B cell (primary cell): ENCODE results near the gene CATSPERZ. TPM values are rescaled to one million over a fixed set of nuclear protein-coding genes. Genes with fewer than 3 reads are reported as not detected.

Experiments
- ATAC-seq: fragments of 200-7000 bp; cut with Tn5 transposase; one replicate; pipeline ENCODE4 v1.10.0; 2021; ENCODE audit warnings: low read depth, mild to moderate bottlenecking, moderate number of reproducible peaks, moderate library complexity
- CTCF ChIA-PET: fragments of 350-600 bp; sonication (Branson Sonifier 250); formaldehyde crosslinking; loops from one replicate; lab custom pipeline; 2021; ENCODE audit warnings: antibody characterized with exemption, inconsistent platforms; lab: Charles Lee
- POLR2A ChIA-PET: fragments of 350-600 bp; sonication (Branson Sonifier 250); formaldehyde crosslinking; loops from one replicate; lab custom pipeline; 2021; ENCODE audit warnings: antibody characterized with exemption; lab: Charles Lee
- DNase-seq: peaks from one replicate; pipeline ENCODE4 v3.0.0; 2013
- H2AFZ ChIP-seq: 2 replicates; pipeline ENCODE4 v1.6.1; 2012; ENCODE audit warnings: mild to moderate bottlenecking, low read depth, low read length; ENCODE audit not compliant: insufficient read depth, poor library complexity, severe bottlenecking
- H3K27ac ChIP-seq, 2 donors: 1 replicate in 1 of 2; 2 replicates in 1 of 2; pipeline ENCODE4 v1.5.1; 2012 to 2013; ENCODE audit warnings: low read length in 2 of 2, mild to moderate bottlenecking in 2 of 2, moderate library complexity in 1 of 2
- H3K27me3 ChIP-seq, 4 experiments: fragments of 200-600 bp in 1 of 4; sonication (generic) in 1 of 4; replicated peaks in 1 of 4; 1 replicate in 2 of 4; 2 replicates in 2 of 4; pipeline versions ENCODE4 v1.6.1 to v1.7.0; 2013 to 2016; ENCODE audit warnings: low read length in 3 of 4, mild to moderate bottlenecking in 2 of 4, mixed read lengths in 1 of 4, moderate library complexity in 1 of 4; ENCODE audit not compliant: insufficient read depth in 4 of 4, control insufficient read depth in 3 of 4; ENCODE audit errors: control extremely low read depth in 1 of 4
- H3K36me3 ChIP-seq, 2 experiments: replicated peaks in 1 of 2; 1 replicate in 1 of 2; 2 replicates in 1 of 2; pipeline versions ENCODE4 v1.6.1 to v1.7.1; 2013; ENCODE audit warnings: low read length in 1 of 2; ENCODE audit not compliant: insufficient read depth in 2 of 2, control insufficient read depth in 1 of 2; ENCODE audit errors: control extremely low read depth in 1 of 2, extremely low read depth in 1 of 2
- H3K4me1 ChIP-seq, 2 donors: fragments of 200-600 bp in 1 of 2; sonication (generic) in 1 of 2; 1 replicate in 1 of 2; 2 replicates in 1 of 2; pipeline versions ENCODE4 v1.5.1 to v1.6.1; 2013 to 2017; ENCODE audit warnings: low read length in 2 of 2; ENCODE audit not compliant: control insufficient read depth in 2 of 2, insufficient read depth in 2 of 2
- H3K4me2 ChIP-seq: replicated peaks from 2 replicates; pipeline ENCODE3; 2012; ENCODE audit warnings: mild to moderate bottlenecking, low read depth, low read length; ENCODE audit not compliant: poor library complexity, severe bottlenecking
- H3K4me3 ChIP-seq, 5 experiments: fragments of 200-600 bp in 1 of 5; sonication (generic) in 1 of 5; 1 replicate in 3 of 5; 2 replicates in 2 of 5; pipeline versions ENCODE4 v1.5.1 to v1.7.0; 2011 to 2016; ENCODE audit warnings: low read length in 4 of 5, mild to moderate bottlenecking in 4 of 5, low read depth in 2 of 5, control low read depth in 1 of 5, moderate library complexity in 1 of 5; ENCODE audit not compliant: insufficient read depth in 1 of 5; ENCODE audit errors: control extremely low read depth in 1 of 5, extremely low read depth in 1 of 5
- H3K79me2 ChIP-seq: fragments of 200-600 bp; sonication (generic); one replicate; pipeline ENCODE4 v1.6.0; 2016; ENCODE audit warnings: low read length; ENCODE audit not compliant: control insufficient read depth, insufficient read depth
- H3K9ac ChIP-seq: fragments of 200-600 bp; sonication (generic); 2 replicates; pipeline ENCODE4 v1.6.1; 2017; ENCODE audit warnings: mild to moderate bottlenecking, low read length, moderate library complexity
- H3K9me3 ChIP-seq, 3 donors: one replicate each; pipeline versions ENCODE4 v1.6.1 to v1.7.1; 2013; ENCODE audit warnings: low read length in 2 of 3; ENCODE audit not compliant: control insufficient read depth in 2 of 3, insufficient read depth in 1 of 3; ENCODE audit errors: control extremely low read depth in 1 of 3
- H4K20me1 ChIP-seq: 2 replicates; pipeline ENCODE4 v1.6.0; 2012; ENCODE audit warnings: mild to moderate bottlenecking, low read length; ENCODE audit not compliant: insufficient read depth, control insufficient read depth, poor library complexity, severe bottlenecking
- H3K27ac Mint-ChIP-seq: one replicate; pipeline ENCODE4 v1.8.0; 2021; ENCODE audit warnings: mixed read lengths
- H3K27me3 Mint-ChIP-seq: one replicate; pipeline ENCODE4 v1.8.0; 2021; ENCODE audit warnings: mixed read lengths
- H3K4me1 Mint-ChIP-seq: one replicate; pipeline ENCODE4 v1.8.0; 2021; ENCODE audit warnings: mixed read lengths
- H3K4me3 Mint-ChIP-seq: one replicate; pipeline ENCODE4 v1.8.0; 2021; ENCODE audit warnings: mixed read lengths
- H3K9me3 Mint-ChIP-seq: one replicate; pipeline ENCODE4 v1.8.0; 2022; ENCODE audit warnings: mixed read lengths; ENCODE audit not compliant: insufficient read depth
- CTCF ChIP-seq: fragments of 200-600 bp; IDR thresholded peaks from one replicate; pipeline ENCODE4 v1.8.0; 2022; ENCODE audit warnings: antibody characterized with exemption, mild to moderate bottlenecking
- EZH2 ChIP-seq: IDR thresholded peaks from 2 replicates; pipeline ENCODE4 v1.6.1; 2012; ENCODE audit warnings: borderline replicate concordance, low read depth, mild to moderate bottlenecking, moderate library complexity, low read length; ENCODE audit not compliant: insufficient read depth, poor library complexity, severe bottlenecking
- WGBS: methylation state at CpG from one replicate; pipeline ENCODE4 v1.1.5; 2013; ENCODE audit warnings: missing lambda C conversion rate; ENCODE audit not compliant: insufficient coverage; 5-methylcytosine and 5-hydroxymethylcytosine counted together
- intact Hi-C: fragments of 100-400 bp; cut with micrococcal nuclease; formaldehyde crosslinking; loops from one replicate; pipeline ENCODE4 v1.10.0; 2022
- polyA plus RNA-seq: library from polyadenylated mRNA; depleted of rRNA; stranded (reverse); fragments of >200 nt; gene quantifications from 2 replicates; pipeline ENCODE4 v1.2.3, GENCODE V29; 2012
- total RNA-seq, 2 donors: library from RNA; stranded (reverse); fragments of 120-200 nt in 1 of 2; gene quantifications; 1 replicate in 1 of 2; 2 replicates in 1 of 2; pipeline versions ENCODE4 v1.2.3 to v1.2.4, GENCODE V29; 2013 to 2022

Gene CATSPERZ
- total and polyA plus RNA-seq, 2 donors (not counting 1 experiment from before 2014, with no cell fraction given), result 0.39 TPM; not detected in 1

DNA sequence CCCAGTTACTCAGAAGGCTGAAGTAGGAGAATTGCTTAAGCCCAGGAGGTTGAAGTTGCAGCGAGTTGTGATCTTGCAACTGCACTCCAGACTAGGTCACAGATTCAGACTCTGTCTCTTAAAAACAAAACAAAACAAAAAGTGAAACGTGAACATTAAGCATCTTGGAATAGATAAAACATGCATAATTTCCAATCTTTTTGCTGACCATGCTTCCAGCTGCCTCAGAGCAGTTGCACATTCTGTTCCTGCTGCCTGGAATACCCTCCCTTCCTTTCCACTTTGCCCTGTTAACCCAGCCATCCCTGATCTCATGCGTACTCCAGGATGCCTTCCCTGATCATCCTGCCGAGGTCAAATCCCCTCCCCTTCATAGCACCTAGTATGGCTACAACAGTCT is 39.1 kb downstream of the CATSPERZ start:
- Histone ChIP-seq H3K9me3 (no peaks in the 10 kb centered on the region), H4K20me1 (peaks cover 36% of the 10 kb centered on the region), H3K4me2 (peak overlapping the region; percentile 98), H3K4me1 (peaks cover 38 to 53% of the 10 kb centered on the region in 2 donors), H3K27me3 (no peaks in the 10 kb centered on the region), H3K4me3 (peak overlapping the region; percentile 16 to 89 (median 81)), H3K36me3 (peaks cover 2 to 35% of the 10 kb centered on the region in 2 experiments), H2AFZ (peak overlapping the region; percentile 56), H3K9ac (peak overlapping the region; percentile 94), H3K79me2 (peaks cover 37% of the 10 kb centered on the region), H3K27ac (peak overlapping the region; percentile 89 to 100)
- Mint-ChIP-seq H3K27ac (peak overlapping the region; percentile 94), H3K4me3 (peak overlapping the region; percentile 89), H3K4me1 (peaks cover 66% of the 10 kb centered on the region), H3K27me3 (no peaks in the 10 kb centered on the region), H3K9me3 (no peaks in the 10 kb centered on the region)
- WGBS, result 50% methylated on average over 1 of the region's 4 CpGs
- ATAC-seq, result no peak
- POLR2A ChIA-PET, result interaction anchor here (1.4 to 1.9 kb wide), 2 partner anchors 7 to 439 kb away, joined by 4 to 8 read pairs; partner anchors contain the start of gene SF1
- intact Hi-C loops, result no loop called here
- CTCF ChIA-PET, result interaction anchor here (0.7 to 5.5 kb wide), 5 partner anchors 16 to 351 kb away, joined by 3 to 63 read pairs (median 14); partner anchors contain the start of genes ESRRA, PRDX5 and TRMT112
- TF ChIP-seq EZH2, result no peak
- no peak for TF ChIP-seq CTCF
- peak; percentile 34 for DNase-seq

GRCh38 chr11:64339754-64340408 is 39.7 kb downstream of the CATSPERZ start, which contains the start of gene CCDC88B:
CCDC88B (plus strand) TSS chr11:64340204; CDS start chr11:64340267, 63 bp downstream.
- peak within 1 kb of the TSS; percentile 94 for H3K27ac Mint-ChIP-seq
- TF ChIP-seq CTCF, result no peak
- TF ChIP-seq EZH2, result no peak
- ChIA-PET CTCF (interaction anchor here (3.3 to 5.5 kb wide), 4 partner anchors 8 to 36 kb away, joined by 14 to 63 read pairs (median 33); partner anchors contain the start of genes ESRRA, PRDX5 and TRMT112), POLR2A (interaction anchor here (0.5 to 3.4 kb wide), 10 partner anchors 8 to 1158 kb away, joined by 3 to 50 read pairs (median 6); partner anchors contain the start of genes ESRRA, PRDX5, SF1 and TRMT112)
- Histone ChIP-seq H3K4me3 (peak within 1 kb of the TSS; percentile 16 to 89 (median 81)), H3K27me3 (no peaks in the 10 kb centered on the region), H3K4me2 (peak within 1 kb of the TSS; percentile 98), H3K9me3 (no peaks in the 10 kb centered on the region), H2AFZ (peak within 1 kb of the TSS; percentile 56), H3K27ac (peak within 1 kb of the TSS; percentile 89 to 100), H3K79me2 (peaks cover 41% of the 10 kb centered on the region), H3K4me1 (peaks cover 34 to 47% of the 10 kb centered on the region in 2 donors), H4K20me1 (peaks cover 42% of the 10 kb centered on the region), H3K36me3 (peaks cover 2 to 39% of the 10 kb centered on the region in 2 experiments), H3K9ac (peak within 1 kb of the TSS; percentile 94)
- WGBS, result 7% methylated on average over 14 of the region's 16 CpGs
- H3K4me1 Mint-ChIP-seq, result peaks cover 62% of the 10 kb centered on the region
- H3K27me3 Mint-ChIP-seq, result no peaks in the 10 kb centered on the region
- peak within 1 kb of the TSS; percentile 89 for H3K4me3 Mint-ChIP-seq
- DNase-seq, result peak; percentile 95
- ATAC-seq, result peak; percentile 71
- intact Hi-C loops, result loop anchor here (1.0 kb wide), 4 partner anchors 15 to 155 kb away; partner anchors contain the start of genes ESRRA and PRDX5
- H3K9me3 Mint-ChIP-seq, result no peaks in the 10 kb centered on the region
